HG03095 (cell line): Measurements from ENCODE around the gene TNN.

Experiments used
- ATAC-seq: cut with Tn5 transposase; IDR thresholded peaks from one replicate; pipeline ENCODE4 v1.9.1; 2021; ENCODE audit warnings: moderate library complexity; ENCODE audit not compliant: unreplicated experiment

TNN gene

GRCh38 chr1:175197531-175197930 lies 129.9 kb downstream of the TNN start:
- no peak for ATAC-seq
